Keratinocyte (primary cell): Measurements from ENCODE around the gene SEC22A.

Source experiments
- CTCF ChIP-seq, 3 experiments: IDR thresholded peaks in 1 of 3; conservative IDR thresholded peaks in 1 of 3; optimal IDR thresholded peaks in 1 of 3; 2 replicates in 2 of 3; 3 replicates in 1 of 3; pipeline versions ENCODE3 to v1.5.1; 2011; ENCODE audit warnings: low read length in 3 of 3, mild to moderate bottlenecking in 3 of 3, moderate library complexity in 2 of 3, control low read depth in 1 of 3, inconsistent platforms in 1 of 3; ENCODE audit not compliant: insufficient read depth in 2 of 3; ENCODE audit errors: extremely low read depth in 1 of 3
- EZH2 ChIP-seq: IDR thresholded peaks from one replicate; pipeline ENCODE4 v1.6.1; 2012; ENCODE audit warnings: inconsistent platforms, mild to moderate bottlenecking, low read length, moderate library complexity

- no peak for TF ChIP-seq CTCF (optimal IDR thresholded peaks at IDR 0.05 in 1 of 3, IDR thresholded peaks at IDR 0.05 in 1 of 3, conservative IDR thresholded peaks at IDR 0.05 in 1 of 3; ENCODE audit: extremely low read depth in 1 of 3, insufficient read depth in 2 of 3, low read length in 3 of 3)
- no peak for TF ChIP-seq EZH2
These were observed 92.7 kb downstream of the SEC22A start for GRCh38 chr3:123294296-123294938.
